Naive B cell (primary cell): Measurements from ENCODE around the gene MED7. TPM values are rescaled to one million over a fixed set of nuclear protein-coding genes. Genes with fewer than 3 reads are reported as not detected.

Source experiments
- ATAC-seq, 2 donors: fragments of 150-1000 bp; cut with Tn5 transposase; 2 replicates each; pipeline ENCODE4 v1.10.0; 2021; ENCODE audit warnings: low read depth in 2 of 2, mild to moderate bottlenecking in 2 of 2, moderate library complexity in 2 of 2
- DNase-seq: peaks from one replicate; pipeline ENCODE4 v3.0.0; 2022
- H3K27ac Mint-ChIP-seq, 6 donors: one replicate each; pipeline ENCODE4 v1.8.0; 2020 to 2022; ENCODE audit warnings: mild to moderate bottlenecking in 6 of 6, mixed read lengths in 6 of 6, moderate library complexity in 5 of 6, inconsistent platforms in 2 of 6
- H3K27me3 Mint-ChIP-seq, 3 donors: one replicate each; pipeline ENCODE4 v1.8.0; 2021 to 2022; ENCODE audit warnings: mixed read lengths in 3 of 3, mild to moderate bottlenecking in 1 of 3
- H3K36me3 Mint-ChIP-seq, 2 donors: one replicate each; pipeline ENCODE4 v1.8.0; 2020 to 2022; ENCODE audit warnings: mixed read lengths in 2 of 2, inconsistent platforms in 1 of 2, mild to moderate bottlenecking in 1 of 2
- H3K4me1 Mint-ChIP-seq, 3 donors: one replicate each; pipeline ENCODE4 v1.8.0; 2020 to 2022; ENCODE audit warnings: mixed read lengths in 3 of 3, inconsistent platforms in 1 of 3, mild to moderate bottlenecking in 1 of 3, moderate library complexity in 1 of 3
- H3K4me3 Mint-ChIP-seq, 8 donors: one replicate each; pipeline ENCODE4 v1.8.0; 2020 to 2022; ENCODE audit warnings: mild to moderate bottlenecking in 8 of 8, mixed read lengths in 8 of 8, moderate library complexity in 8 of 8, inconsistent platforms in 2 of 8
- H3K9me3 Mint-ChIP-seq, 7 donors: one replicate each; pipeline ENCODE4 v1.8.0; 2020 to 2022; ENCODE audit warnings: mixed read lengths in 7 of 7, mild to moderate bottlenecking in 5 of 7, inconsistent platforms in 2 of 7, moderate library complexity in 1 of 7
- polyA plus RNA-seq, 6 donors: library from polyadenylated mRNA; unstranded; fragments of 300-500 nt; fragmentation: Illumina TruSeq; gene quantifications; one replicate each; pipeline ENCODE4 v1.2.3, GENCODE V29; 2021; ENCODE audit warnings: low read depth in 6 of 6

Gene MED7
- polyA plus RNA-seq, 6 donors from 2014 or later, result 15.9 to 22.3 (median 20.1) TPM

DNA sequence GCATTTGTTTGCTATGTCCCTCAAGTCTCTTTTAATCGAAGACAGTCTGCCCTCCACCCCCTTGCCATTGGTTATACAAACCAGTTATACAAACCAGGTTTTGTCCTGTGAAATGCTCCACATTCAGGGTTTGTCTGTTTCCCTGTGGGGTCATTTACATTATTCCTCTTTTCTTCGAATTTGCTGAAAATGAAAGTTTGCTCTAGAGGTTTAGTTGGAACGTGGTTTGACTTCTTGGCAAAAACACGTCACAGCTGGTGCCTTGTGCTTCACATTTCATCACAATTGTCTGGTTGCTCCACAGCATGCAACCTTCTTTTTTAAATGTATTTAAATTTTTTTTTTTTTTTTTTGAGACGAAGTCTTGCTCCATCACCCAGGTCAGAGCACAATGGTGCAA, 29.7 kb downstream of the MED7 start:
- Mint-ChIP-seq H3K4me1 (peaks cover 18 to 22% (median 19%) of the 10 kb centered on the region in 3 donors), H3K4me3 (no peak overlapping the region), H3K27me3 (no peaks in the 10 kb centered on the region), H3K36me3 (no peaks in the 10 kb centered on the region), H3K27ac (no peak overlapping the region), H3K9me3 (no peaks in the 10 kb centered on the region)
- ATAC-seq (no peak), DNase-seq (no peak)

DNA sequence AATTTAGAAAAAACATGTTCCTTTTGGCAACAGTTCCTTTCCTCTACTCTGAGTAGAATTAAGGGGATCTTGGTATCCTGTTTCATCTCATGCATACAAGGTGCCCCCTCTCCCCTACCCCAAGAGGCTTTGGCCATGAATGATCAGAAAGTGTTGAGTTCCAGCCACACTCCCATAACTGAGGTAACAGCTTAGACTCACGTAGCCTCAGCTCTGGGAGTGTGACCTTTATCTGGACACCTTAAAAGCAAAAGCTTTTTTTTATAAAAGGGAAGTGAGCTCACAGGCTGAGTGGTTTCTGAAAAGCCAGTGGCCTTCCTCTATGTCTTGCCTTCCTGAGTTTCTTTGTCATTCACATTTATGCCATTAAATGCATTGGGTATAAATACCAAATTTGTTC, 32.9 kb downstream of the MED7 start:
- ATAC-seq (peak; percentile 45 to 56), DNase-seq (peak; percentile 34)
- Mint-ChIP-seq H3K4me1 (peaks cover 22 to 39% (median 33%) of the 10 kb centered on the region in 3 donors), H3K27ac (peak overlapping the region; percentile 83 to 95 (median 90)), H3K36me3 (no peaks in the 10 kb centered on the region), H3K27me3 (no peaks in the 10 kb centered on the region), H3K4me3 (peak overlapping the region; percentile 56 to 87 (median 76)), H3K9me3 (no peaks in the 10 kb centered on the region)

DNA sequence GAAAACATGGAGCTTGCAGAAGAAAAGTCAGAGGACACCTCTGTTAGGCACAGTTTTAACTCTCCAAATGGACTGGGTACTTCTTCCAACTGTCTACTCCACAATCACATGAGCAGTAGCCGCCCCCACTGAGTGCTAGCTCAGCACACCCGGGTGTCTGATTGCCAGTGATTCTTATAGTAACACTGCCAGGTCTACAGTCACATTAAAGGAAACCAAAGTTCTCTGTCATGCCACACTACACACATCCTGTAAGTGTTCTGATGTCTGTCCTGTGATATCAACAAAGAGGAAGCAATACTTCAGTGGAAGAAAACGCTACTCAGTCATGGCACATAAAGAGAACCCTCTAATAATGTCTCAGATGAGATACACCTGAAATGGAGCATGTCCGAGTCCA, 33.7 kb downstream of the MED7 start, which contains the start of gene HAVCR2:
Gene HAVCR2 (minus strand): TSS at position 69 of the 400 bp plus-strand sequence. CDS start 61 bp downstream, at position 8.
- H3K27ac Mint-ChIP-seq, result peak within 1 kb of the TSS; percentile 83 to 95 (median 92)
- no peaks in the 10 kb centered on the region for H3K9me3 Mint-ChIP-seq
- H3K4me3 Mint-ChIP-seq, result peak within 1 kb of the TSS; percentile 56 to 87 (median 80)
- DNase-seq (peak; percentile 54), ATAC-seq (peak; percentile 94)
- peaks cover 0 to 5% of the 10 kb centered on the region in 2 donors for H3K36me3 Mint-ChIP-seq
- peaks cover 22 to 39% (median 33%) of the 10 kb centered on the region in 3 donors for H3K4me1 Mint-ChIP-seq
- H3K27me3 Mint-ChIP-seq, result no peaks in the 10 kb centered on the region

DNA sequence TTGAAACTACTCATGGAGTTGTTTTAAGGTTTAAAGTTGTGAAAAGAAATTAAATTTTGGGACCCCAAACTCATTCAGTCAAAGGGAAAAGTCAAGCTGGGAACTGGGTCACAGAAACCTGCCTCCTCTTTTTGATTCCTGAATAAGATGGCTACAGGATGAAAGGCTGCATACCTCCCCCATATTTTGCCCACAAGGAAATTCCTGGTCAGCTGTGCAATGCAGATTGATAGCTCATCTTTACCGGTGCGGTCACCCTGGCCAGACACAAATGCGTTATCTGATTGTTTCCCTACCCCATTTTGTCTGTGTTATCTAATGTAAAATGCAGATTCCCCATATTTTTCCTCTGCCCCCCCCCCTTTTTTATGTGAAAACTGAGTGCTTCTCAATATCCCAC, 35.2 kb downstream of the MED7 start:
- H3K36me3 Mint-ChIP-seq, result peaks cover 0 to 5% of the 10 kb centered on the region in 2 donors
- no peak for ATAC-seq
- H3K27me3 Mint-ChIP-seq, result no peaks in the 10 kb centered on the region
- H3K27ac Mint-ChIP-seq, result peak overlapping the region in 1 of 6 donors; percentile 58
- no peak for DNase-seq
- H3K4me3 Mint-ChIP-seq, result peak overlapping the region in 1 of 8 donors; percentile 36
- no peaks in the 10 kb centered on the region for H3K9me3 Mint-ChIP-seq
- H3K4me1 Mint-ChIP-seq, result peaks cover 22 to 39% (median 33%) of the 10 kb centered on the region in 3 donors

DNA sequence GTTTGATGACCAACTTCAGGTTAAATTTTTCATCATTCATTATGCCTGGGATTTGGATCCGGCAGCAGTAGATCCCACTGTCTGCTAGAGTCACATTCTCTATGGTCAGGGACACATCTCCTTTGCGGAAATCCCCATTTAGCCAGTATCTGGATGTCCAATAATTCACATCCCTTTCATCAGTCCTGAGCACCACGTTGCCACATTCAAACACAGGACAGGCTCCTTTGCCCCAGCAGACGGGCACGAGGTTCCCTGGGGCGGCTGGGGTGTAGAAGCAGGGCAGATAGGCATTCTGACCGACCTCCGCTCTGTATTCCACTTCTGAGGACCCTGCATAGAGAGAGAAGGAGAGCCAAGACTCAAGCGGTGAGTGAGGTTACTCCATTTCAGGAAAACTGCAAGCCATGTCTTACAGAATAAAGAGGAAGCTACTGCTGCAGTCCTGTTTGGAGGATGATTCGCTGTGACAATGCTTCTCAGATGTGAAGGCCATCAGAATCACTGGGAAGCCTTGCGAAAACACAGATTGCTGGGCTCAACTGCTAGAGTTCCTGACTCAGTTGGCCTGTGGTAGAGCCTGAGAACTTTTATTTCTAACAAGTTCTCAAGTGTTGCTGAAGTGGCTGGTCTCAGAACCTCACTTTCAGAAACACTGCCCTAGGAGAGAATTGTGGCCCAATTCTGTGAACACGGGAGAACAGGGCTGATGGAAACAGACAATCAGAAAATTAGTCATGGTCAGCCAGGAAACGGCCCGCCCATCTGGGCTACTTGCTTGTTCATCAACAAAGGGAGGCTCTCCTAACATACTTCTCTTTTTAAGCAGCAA, 35.8 kb downstream of the MED7 start:
- Mint-ChIP-seq H3K27ac (peak overlapping the region in 1 of 6 donors; percentile 58), H3K36me3 (peaks cover 0 to 5% of the 10 kb centered on the region in 2 donors), H3K27me3 (no peaks in the 10 kb centered on the region), H3K4me3 (peak overlapping the region in 3 of 8 donors; percentile 38 to 44 (median 42)), H3K4me1 (peaks cover 22 to 39% (median 33%) of the 10 kb centered on the region in 3 donors), H3K9me3 (no peaks in the 10 kb centered on the region)
- DNase-seq, result no peak
- no peak for ATAC-seq

DNA sequence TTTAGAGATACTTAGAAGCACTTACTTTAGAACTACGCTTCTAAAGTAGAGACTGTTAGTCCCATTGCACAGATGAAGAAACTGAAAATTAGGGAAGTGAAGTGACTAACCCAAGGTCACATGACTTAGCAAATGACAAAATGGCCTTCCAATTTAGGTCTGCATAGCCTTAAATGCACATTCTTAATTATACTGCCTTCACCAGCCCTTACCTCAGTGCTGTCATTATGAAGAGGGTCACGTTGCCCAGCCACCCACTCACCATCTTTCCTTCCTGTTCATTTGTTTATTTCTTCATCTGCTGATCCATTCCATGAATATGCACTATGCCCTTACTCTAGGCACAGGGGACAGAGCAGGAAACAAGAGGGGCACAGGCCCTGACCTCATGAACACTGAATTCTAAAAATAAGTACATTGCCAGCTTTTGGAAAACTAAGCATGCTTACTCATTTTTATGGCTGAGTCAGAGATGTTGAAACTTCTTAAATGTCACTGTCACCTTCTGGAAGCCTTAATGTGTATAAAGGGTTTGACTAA, 42.5 kb downstream of the MED7 start:
- Mint-ChIP-seq H3K4me3 (no peak overlapping the region), H3K27me3 (no peaks in the 10 kb centered on the region), H3K27ac (peak overlapping the region in 1 of 6 donors; percentile 12), H3K9me3 (no peaks in the 10 kb centered on the region), H3K36me3 (peaks cover 0 to 9% of the 10 kb centered on the region in 2 donors), H3K4me1 (no peaks in the 10 kb centered on the region)
- no peak for DNase-seq
- ATAC-seq, result no peak

DNA sequence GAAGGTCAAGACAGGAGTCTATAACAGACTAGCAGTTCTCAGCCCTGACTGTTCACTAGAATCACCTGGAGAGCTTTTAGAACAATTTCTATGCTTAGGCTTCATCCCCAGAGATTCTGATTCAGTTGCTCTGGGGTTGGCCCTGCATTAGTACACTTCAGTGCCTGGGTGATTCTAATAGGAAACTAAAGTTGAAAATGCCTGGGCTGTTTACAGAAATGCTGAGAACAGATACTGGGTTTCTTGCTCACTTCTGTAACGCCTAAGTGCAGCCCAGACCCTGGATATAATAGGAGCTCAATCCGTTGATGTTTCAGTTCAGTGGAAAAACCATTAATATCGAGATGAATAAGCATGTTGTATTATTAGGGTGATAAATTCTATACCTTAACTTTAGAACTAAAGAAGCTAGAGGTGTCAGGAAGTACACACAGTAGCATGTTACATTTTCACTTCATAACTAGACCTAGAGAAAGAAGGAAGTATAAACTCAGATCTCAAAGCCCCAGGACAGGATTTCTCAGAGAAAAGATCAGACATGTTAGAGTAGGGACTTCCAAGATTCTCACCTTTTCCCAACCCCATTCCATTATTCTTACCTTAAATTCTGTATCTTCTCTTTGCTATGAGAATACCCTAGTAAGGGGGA, 54.2 kb downstream of the MED7 start:
- no peak for ATAC-seq
- H3K4me1 Mint-ChIP-seq, result no peaks in the 10 kb centered on the region
- peak overlapping the region in 1 of 6 donors; percentile 83 for H3K27ac Mint-ChIP-seq
- H3K27me3 Mint-ChIP-seq, result no peaks in the 10 kb centered on the region
- H3K9me3 Mint-ChIP-seq, result no peaks in the 10 kb centered on the region
- no peak for DNase-seq
- no peak overlapping the region for H3K4me3 Mint-ChIP-seq
- no peaks in the 10 kb centered on the region for H3K36me3 Mint-ChIP-seq

Other genes with a start within 250 kb of the MED7 start
- gene TIMD4, start 179.6 kb downstream of the MED7 start, polyA plus RNA-seq, result not detected
- gene HAVCR1, start 83.7 kb downstream of the MED7 start, polyA plus RNA-seq, result not detected
- 1 to 10 TPM in 1 of 6 donors, under 1 TPM in 4, not detected in 1; 0.27 to 2.5 (median 0.53) TPM for gene HAVCR2, start 33.8 kb downstream of the MED7 start, polyA plus RNA-seq
- gene GARIN3, start 23.4 kb upstream of the MED7 start, polyA plus RNA-seq, result not detected
- 1 to 10 TPM in 1 of 6 donors, under 1 TPM in 5; 0.35 to 1.4 (median 0.45) TPM for gene ITK, start 38.0 kb upstream of the MED7 start, polyA plus RNA-seq
- gene CYFIP2, start 123.3 kb upstream of the MED7 start, polyA plus RNA-seq, result 100 to 1,000 TPM; 306 to 461 (median 348) TPM